Renal pelvis (tissue), 4 donors: ENCODE measurements around the gene SPRED3. TPM values are rescaled to one million over a fixed set of nuclear protein-coding genes. Genes with fewer than 3 reads are reported as not detected.
"Not testable (repeated sequence)": the region's sequence is repeated elsewhere in the genome, so short reads cannot be mapped to it uniquely, and the experiment has no call there.

Source experiments
- DNase-seq: peaks from one replicate; pipeline ENCODE4 v3.0.0-alpha.2; 2013
- polyA plus RNA-seq, 3 donors: library from polyadenylated mRNA; unstranded; fragments of 120-200 nt; gene quantifications; one replicate each; pipeline ENCODE4 v1.2.1, GENCODE V29; 2013; ENCODE audit not compliant: insufficient read length in 3 of 3

The SPRED3 gene
- polyA plus RNA-seq, 3 donors = 1.2 to 1.5 (median 1.4) TPM

GRCh38 chr19:38417544-38418506 lies 29.3 kb downstream of the SPRED3 start:
- DNase-seq = no peak

- no peak for DNase-seq
These were observed 32.4 kb downstream of the SPRED3 start for GRCh38 chr19:38420935-38421334.

DNA sequence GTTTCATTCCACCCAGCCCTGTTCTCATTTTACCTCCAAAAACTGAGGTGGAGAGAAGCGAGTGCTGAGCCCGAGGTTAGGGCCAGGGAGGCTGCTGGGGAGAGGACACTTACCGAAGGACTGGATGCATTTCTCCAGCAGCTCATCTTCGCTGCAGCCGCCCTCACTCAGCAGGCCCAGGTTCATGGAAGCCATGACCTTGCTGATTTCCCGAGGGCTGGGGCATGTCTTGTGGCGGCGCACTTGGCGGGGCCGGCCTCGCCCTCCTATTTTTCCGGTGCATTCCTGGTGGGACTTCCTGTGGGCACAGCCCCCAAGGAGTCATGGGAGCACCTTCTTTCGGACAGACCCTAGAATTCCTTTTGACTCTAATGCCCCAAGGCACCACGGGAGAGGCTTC lies 33.4 kb downstream of the SPRED3 start:
- DNase-seq = no peak

GRCh38 chr19:38422438-38422837 lies 33.9 kb downstream of the SPRED3 start:
- DNase-seq = no peak

GRCh38 chr19:38424272-38424671 lies 35.8 kb downstream of the SPRED3 start:
- no peak for DNase-seq

DNA sequence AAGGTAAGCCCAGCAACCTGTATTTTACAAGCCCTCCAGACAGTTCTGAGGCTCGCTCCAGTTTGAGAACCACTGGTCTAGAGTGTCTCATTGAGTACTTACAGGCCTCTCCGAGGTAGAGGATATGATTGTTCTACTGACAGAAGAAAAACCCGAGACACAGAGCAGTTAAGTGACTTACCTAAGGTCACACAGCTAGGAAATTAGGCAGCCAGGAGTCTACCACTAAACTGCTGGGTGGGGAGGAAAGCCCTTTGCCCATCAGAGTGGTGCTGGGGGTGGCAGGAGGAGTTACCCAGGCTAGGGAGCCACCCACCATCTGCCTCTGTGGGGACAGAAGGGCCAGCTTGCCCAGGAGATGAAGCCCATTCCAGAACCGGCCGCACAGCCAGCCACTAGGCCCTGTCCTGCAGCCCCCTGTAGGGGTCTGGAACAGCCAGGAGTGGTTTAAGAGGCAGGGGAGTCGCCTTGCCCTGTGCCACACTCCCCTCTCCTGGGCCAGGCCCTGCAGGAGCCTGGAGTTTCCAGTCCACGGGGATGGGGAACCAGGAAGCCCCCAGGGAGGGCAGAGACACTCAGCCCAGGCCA lies 36.8 kb downstream of the SPRED3 start:
- DNase-seq = no peak

DNA sequence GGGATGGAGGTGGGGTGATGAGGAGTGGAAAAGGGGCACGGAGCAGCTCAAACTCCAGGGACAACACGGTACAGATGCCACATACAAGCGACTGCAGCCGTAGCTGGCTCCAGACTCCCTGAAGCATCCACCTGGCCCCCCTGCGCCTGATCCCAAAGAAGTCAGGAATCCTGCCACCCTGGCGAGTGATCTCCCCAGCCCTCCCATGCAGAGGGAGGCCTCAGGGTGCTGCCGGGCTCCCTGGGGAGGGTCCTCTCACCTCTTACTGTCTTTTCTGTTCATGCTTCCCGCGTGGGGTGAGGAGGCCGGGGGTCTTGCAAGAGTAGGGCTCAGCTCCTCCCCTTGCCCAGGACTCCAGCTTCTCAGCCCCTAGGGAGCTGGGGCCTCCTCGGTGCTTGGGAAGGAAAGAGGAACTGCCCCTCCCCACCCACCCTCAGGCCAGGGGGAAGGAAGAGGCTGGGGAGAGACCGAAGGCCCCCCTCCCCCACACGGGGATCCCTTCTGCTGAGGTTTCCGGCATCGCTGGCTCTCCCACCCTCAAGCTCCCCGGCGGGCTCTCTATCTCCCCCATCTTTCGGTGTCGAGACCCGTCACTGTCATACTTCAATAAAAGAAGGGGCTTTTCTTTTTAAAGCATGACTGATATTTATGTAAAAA lies 37.4 kb downstream of the SPRED3 start, which contains the start of gene RASGRP4:
TSS of gene RASGRP4 (minus strand) at position 410 of the 657 bp plus-strand sequence. CDS start at position 282, 128 bp downstream.
- no peak for DNase-seq

DNA sequence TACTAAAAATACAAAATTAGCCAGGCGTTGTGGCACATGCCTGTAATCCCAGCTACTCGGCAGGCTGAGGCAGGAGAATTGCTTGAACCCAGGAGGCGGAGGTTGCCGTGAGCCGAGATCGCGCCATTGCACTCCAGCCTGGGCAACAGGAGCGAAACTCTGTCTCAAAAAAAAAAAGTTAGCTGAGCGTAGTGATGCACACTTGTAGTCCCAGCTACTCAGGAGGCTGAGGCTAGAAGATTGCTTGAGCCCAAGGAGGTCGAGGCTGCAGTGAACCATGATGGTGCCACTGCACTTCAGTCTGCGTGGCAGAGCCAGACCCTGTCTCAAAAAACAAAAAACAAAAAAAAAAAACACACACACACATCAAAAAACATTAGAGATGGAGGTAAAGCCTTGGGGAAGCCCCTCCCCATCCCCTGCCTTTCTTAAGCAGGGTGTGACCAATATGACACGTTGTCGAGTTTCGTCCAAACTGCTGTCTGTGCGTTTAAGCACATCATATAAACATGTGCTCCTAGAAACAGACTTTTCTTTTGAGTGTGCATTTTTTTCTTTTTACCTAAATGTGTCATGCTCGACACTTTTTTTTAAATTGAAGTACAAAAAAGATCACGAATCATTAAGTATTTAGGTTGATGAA lies 38.7 kb downstream of the SPRED3 start:
- not testable (repeated sequence) for DNase-seq

GRCh38 chr19:38429055-38429810 lies 40.7 kb downstream of the SPRED3 start:
- no peak for DNase-seq

- no peak for DNase-seq
These were observed 41.3 kb downstream of the SPRED3 start for GRCh38 chr19:38429811-38430156.

DNA sequence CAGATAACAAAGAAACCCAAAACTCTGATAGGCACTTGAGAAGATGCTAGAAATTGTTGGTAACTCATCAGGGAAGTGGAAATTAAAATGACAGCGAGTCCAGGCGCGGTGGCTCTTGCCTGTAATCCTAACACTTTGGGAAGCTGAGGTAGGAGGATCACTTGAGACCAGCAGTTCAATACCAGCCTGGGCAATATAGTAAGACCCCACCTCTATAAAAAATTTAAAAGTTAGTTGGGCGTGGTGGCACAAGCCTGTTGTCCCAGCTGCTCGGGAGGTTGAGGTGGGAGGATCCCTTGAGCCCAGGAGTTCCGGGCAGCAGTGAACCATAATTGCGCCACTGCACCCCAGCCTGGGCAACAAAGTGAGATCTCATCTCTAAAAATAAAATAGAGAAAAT lies 42.4 kb downstream of the SPRED3 start:
- no peak for DNase-seq

DNA sequence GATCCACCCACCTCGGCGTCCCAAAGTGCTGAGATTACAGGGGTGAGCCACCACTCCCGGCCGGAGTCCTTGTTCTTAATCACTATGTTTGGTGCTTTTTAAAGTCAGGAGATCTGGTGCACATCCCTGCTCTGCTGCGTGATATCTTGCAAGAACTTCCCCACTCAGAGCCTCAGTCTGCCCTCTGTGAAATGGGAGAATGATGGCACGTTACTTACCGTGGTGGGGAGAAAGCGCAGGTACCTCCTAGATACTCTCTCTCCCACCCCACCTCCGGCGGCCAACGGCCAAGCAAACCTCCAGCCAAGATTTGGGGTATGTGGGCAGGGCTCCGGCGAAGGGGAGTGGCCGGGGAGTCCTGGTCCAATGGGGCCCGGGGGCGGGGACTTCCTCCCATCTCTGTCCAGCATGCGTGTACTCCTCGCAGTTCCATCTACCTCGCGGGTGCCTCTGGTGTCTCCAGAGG lies 44.8 kb downstream of the SPRED3 start, which contains the start of gene RYR1:
TSS of gene RYR1 (plus strand) at position 424 of the 466 bp plus-strand sequence. CDS start 139 bp downstream, outside the sequence.
- no peak for DNase-seq

DNA sequence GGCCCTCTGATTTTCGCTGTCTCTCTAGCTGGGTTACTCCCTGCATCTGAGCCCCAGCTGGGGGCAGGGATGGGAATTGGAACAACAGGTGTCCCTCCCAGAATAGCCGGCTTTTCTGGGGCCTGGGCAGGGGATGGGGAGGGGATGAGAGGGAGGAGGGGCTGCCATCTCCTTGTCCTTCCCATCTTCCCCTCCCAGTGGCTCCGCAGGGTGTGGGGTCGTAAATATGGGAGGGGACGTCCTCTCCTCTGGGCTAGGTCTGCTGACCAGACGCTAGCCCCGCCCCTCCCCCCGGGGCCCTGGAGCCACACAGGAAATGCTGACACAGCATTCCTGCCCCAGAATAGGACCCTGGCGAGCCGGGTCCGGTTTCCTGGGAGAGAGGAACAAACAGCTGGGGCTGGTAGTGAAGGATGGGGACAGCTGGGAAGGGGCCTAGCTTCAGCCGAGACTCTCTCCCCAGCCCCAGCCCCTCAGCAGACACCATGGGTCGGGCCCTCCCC lies 46.1 kb downstream of the SPRED3 start:
- DNase-seq = peak; percentile 56

DNA sequence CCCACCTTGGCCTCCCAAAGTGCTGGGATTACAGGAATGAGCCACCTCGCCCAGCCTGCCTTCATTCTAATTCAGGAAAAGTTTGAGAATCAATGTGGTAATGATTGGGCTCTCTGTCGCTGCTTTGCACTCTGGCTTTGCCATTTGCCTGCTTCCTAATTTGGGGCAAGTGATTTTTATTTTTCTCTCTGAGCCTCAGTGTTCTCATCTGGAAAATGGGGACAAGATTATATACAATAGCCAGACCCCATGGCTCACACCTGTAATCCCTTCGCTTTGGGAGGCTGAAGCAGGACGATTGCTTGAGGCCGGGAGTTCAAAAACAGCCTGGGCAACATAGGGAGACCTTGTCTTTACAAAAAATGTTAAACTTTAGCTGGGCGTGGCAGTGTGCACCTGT lies 48.8 kb downstream of the SPRED3 start:
- no peak for DNase-seq

DNA sequence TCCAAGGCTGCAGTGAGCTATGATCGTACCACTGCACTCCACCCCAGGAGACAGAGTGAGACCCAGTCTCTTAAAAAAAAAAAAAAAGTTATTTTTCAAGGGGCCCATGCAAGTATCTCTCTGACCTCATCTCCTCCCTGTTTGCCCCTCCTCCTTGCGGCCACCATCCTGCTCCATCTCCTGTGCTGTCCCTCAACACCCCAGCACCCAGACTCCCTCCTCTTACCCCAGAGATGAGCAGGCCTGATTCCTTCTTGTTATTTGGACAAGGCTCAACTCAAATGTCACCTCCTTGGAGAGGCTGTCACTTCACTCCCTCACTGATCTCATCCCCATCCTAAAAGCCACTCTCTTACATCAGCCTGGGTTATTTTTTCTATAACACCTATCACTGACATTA lies 49.4 kb downstream of the SPRED3 start:
- no peak for DNase-seq

- no peak for DNase-seq
These were observed 52.1 kb downstream of the SPRED3 start for GRCh38 chr19:38440592-38440991.

GRCh38 chr19:38441657-38442348 lies 53.3 kb downstream of the SPRED3 start:
- no peak for DNase-seq

- no peak for DNase-seq
These were observed 54.2 kb downstream of the SPRED3 start for GRCh38 chr19:38442736-38443135.

- no peak for DNase-seq
These were observed 55.0 kb downstream of the SPRED3 start for GRCh38 chr19:38443458-38443999.

GRCh38 chr19:38444026-38444425 lies 55.5 kb downstream of the SPRED3 start:
- no peak for DNase-seq
